ENCODE results near the gene PDE6H.

DNA sequence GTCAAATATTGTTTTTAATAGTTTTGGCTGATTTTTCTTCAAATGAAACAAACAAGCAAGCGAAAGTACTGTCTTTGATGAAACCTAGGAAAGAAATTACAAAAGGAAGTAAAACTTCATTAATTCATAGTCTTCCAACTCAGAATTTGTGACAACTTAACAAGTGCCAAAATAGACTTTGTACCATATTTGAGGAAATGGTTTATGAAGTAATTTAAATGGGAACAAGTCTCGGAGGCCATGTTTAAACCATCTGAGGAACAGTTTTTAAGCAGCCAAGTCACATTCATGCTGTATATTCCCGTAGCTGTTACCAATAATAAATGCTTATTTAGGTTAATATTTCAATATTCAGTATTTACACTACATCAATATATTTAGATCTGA lies 10.7 kb upstream of the PDE6H start:
- TF ChIP-seq CTCF (IDR thresholded peaks at IDR 0.05) = no peak
- no peak for TF ChIP-seq POLR2A (IDR thresholded peaks at IDR 0.05)
